Epidermal melanocyte (primary cell): ENCODE results near the gene LPCAT4.
"Not testable (repeated sequence)": the region's sequence is repeated elsewhere in the genome, so short reads cannot be mapped to it uniquely, and the experiment has no call there.

Source experiments
- DNase-seq: peaks from one replicate; pipeline ENCODE4 v3.0.0; 2011; ENCODE audit warnings: low spot score; ENCODE audit not compliant: insufficient read length

Gene LPCAT4

GRCh38 chr15:34362047-34362773 lies 4.8 kb downstream of the LPCAT4 start:
- DNase-seq: no peak

- DNase-seq: no peak
Measured at GRCh38 chr15:34361278-34361677, 5.7 kb downstream of the LPCAT4 start.

GRCh38 chr15:34360298-34360697 lies 6.7 kb downstream of the LPCAT4 start:
- no peak for DNase-seq

- DNase-seq: no peak
Measured at GRCh38 chr15:34359416-34359815, 7.6 kb downstream of the LPCAT4 start.

GRCh38 chr15:34358948-34359347 lies 8.0 kb downstream of the LPCAT4 start:
- no peak for DNase-seq

GRCh38 chr15:34358367-34358766 lies 8.6 kb downstream of the LPCAT4 start:
- DNase-seq: no peak

- DNase-seq: no peak
Measured at GRCh38 chr15:34357653-34358052, 9.3 kb downstream of the LPCAT4 start.

GRCh38 chr15:34355241-34355640 lies 11.8 kb downstream of the LPCAT4 start:
- DNase-seq: no peak

GRCh38 chr15:34354286-34354685 lies 12.7 kb downstream of the LPCAT4 start:
- no peak for DNase-seq

GRCh38 chr15:34353627-34354026 lies 13.4 kb downstream of the LPCAT4 start:
- DNase-seq: no peak

GRCh38 chr15:34352996-34353395 lies 14.0 kb downstream of the LPCAT4 start:
- not testable (repeated sequence) for DNase-seq

GRCh38 chr15:34349769-34350168 lies 17.2 kb downstream of the LPCAT4 start:
- no peak for DNase-seq

GRCh38 chr15:34348735-34349300 lies 18.2 kb downstream of the LPCAT4 start:
- DNase-seq: no peak

GRCh38 chr15:34347951-34348638 lies 18.9 kb downstream of the LPCAT4 start:
- no peak for DNase-seq

GRCh38 chr15:34342737-34343575 lies 24.0 kb downstream of the LPCAT4 start, which contains the start of the genes NOP10 and NUTM1:
TSS of gene NOP10 (minus strand) at chr15:34343136. CDS start at chr15:34343073, 63 bp downstream.
TSS of gene NUTM1 (plus strand) at chr15:34343315. CDS start at chr15:34343697, 382 bp downstream.
- peak; percentile 60 for DNase-seq

GRCh38 chr15:34342213-34342736 lies 24.7 kb downstream of the LPCAT4 start:
- not testable (repeated sequence) for DNase-seq

GRCh38 chr15:34341381-34342212 lies 25.4 kb downstream of the LPCAT4 start:
- DNase-seq: no peak

GRCh38 chr15:34339946-34340345 lies 27.1 kb downstream of the LPCAT4 start:
- DNase-seq: no peak

- no peak for DNase-seq
Measured at GRCh38 chr15:34338347-34338746, 28.6 kb downstream of the LPCAT4 start.

- DNase-seq: peak; percentile 74
Measured at GRCh38 chr15:34337557-34338306, 29.3 kb downstream of the LPCAT4 start, which contains the start of gene SLC12A6. TSS of gene SLC12A6 (minus strand) at chr15:34337781. CDS start at chr15:34336680, 1,101 bp downstream.
